Measurements from ENCODE around the gene TMEM150C.

Gene TMEM150C

GRCh38 chr4:82561786-82562563 is at the start of gene TMEM150C:
Gene TMEM150C, minus strand, starts transcription at chr4:82561988. Its CDS starts 57,331 bp downstream, at chr4:82504657.
- Mint-ChIP-seq H3K4me1 (peaks cover 17% of the 10 kb centered on the region), H3K9me3 (no peaks in the 10 kb centered on the region), H3K27me3 (peaks cover 81% of the 10 kb centered on the region), H3K4me3 (peak within 1 kb of the TSS; percentile 78 to 83), H3K27ac (no peak within 1 kb of the TSS)
- ATAC-seq (peak; percentile 68), DNase-seq (no peak)

GRCh38 chr4:82611527-82611926 is 49.7 kb upstream of the TMEM150C start:
- DNase-seq (no peak), ATAC-seq (no peak)
- Mint-ChIP-seq H3K27ac (no peak overlapping the region), H3K4me1 (no peaks in the 10 kb centered on the region), H3K4me3 (no peak overlapping the region), H3K9me3 (no peaks in the 10 kb centered on the region), H3K27me3 (no peaks in the 10 kb centered on the region)

- Mint-ChIP-seq H3K27ac (peak overlapping the region in 1 of 2 donors; percentile 76), H3K27me3 (no peaks in the 10 kb centered on the region), H3K9me3 (no peaks in the 10 kb centered on the region), H3K4me1 (no peaks in the 10 kb centered on the region), H3K4me3 (no peak overlapping the region)
- ATAC-seq (no peak), DNase-seq (no peak)
These were observed 48.3 kb upstream of the TMEM150C start for GRCh38 chr4:82610041-82610440.

- Mint-ChIP-seq H3K27me3 (no peaks in the 10 kb centered on the region), H3K9me3 (no peaks in the 10 kb centered on the region), H3K27ac (no peak overlapping the region), H3K4me1 (no peaks in the 10 kb centered on the region), H3K4me3 (no peak overlapping the region)
- no peak for DNase-seq
- no peak for ATAC-seq
These were observed 44.8 kb upstream of the TMEM150C start for GRCh38 chr4:82606622-82607021.

GRCh38 chr4:82604522-82604921 is 42.7 kb upstream of the TMEM150C start:
- ATAC-seq (no peak), DNase-seq (no peak)
- Mint-ChIP-seq H3K4me3 (no peak overlapping the region), H3K27ac (no peak overlapping the region), H3K9me3 (no peaks in the 10 kb centered on the region), H3K27me3 (no peaks in the 10 kb centered on the region), H3K4me1 (no peaks in the 10 kb centered on the region)

GRCh38 chr4:82601242-82602015 is 39.6 kb upstream of the TMEM150C start:
- Mint-ChIP-seq H3K4me3 (no peak overlapping the region), H3K9me3 (no peaks in the 10 kb centered on the region), H3K4me1 (no peaks in the 10 kb centered on the region), H3K27ac (no peak overlapping the region), H3K27me3 (no peaks in the 10 kb centered on the region)
- no peak for DNase-seq
- ATAC-seq, result no peak

GRCh38 chr4:82599336-82599735 is 37.5 kb upstream of the TMEM150C start:
- no peak for DNase-seq
- Mint-ChIP-seq H3K9me3 (no peaks in the 10 kb centered on the region), H3K27ac (peak overlapping the region in 1 of 2 donors; percentile 23), H3K27me3 (no peaks in the 10 kb centered on the region), H3K4me3 (no peak overlapping the region), H3K4me1 (no peaks in the 10 kb centered on the region)
- no peak for ATAC-seq

- H3K27me3 Mint-ChIP-seq, result peaks cover 17% of the 10 kb centered on the region
- DNase-seq (no peak), ATAC-seq (no peak)
These were observed 32.7 kb upstream of the TMEM150C start for GRCh38 chr4:82594456-82594855.

GRCh38 chr4:82593411-82593810 is 31.6 kb upstream of the TMEM150C start:
- Mint-ChIP-seq H3K9me3 (no peaks in the 10 kb centered on the region), H3K4me1 (no peaks in the 10 kb centered on the region), H3K27ac (no peak overlapping the region), H3K27me3 (peaks cover 17% of the 10 kb centered on the region), H3K4me3 (no peak overlapping the region)
- ATAC-seq (no peak), DNase-seq (no peak)

More at GRCh38 chr4:82594456-82594855, 32.7 kb upstream of the TMEM150C start:
- Mint-ChIP-seq H3K4me1 (no peaks in the 10 kb centered on the region), H3K4me3 (no peak overlapping the region), H3K9me3 (no peaks in the 10 kb centered on the region), H3K27ac (no peak overlapping the region)

- Mint-ChIP-seq H3K4me1 (no peaks in the 10 kb centered on the region), H3K9me3 (no peaks in the 10 kb centered on the region)
- no peak for ATAC-seq
These were observed 30.9 kb upstream of the TMEM150C start for GRCh38 chr4:82592639-82593038.

GRCh38 chr4:82591592-82591991 is 29.8 kb upstream of the TMEM150C start:
- DNase-seq (no peak), ATAC-seq (no peak)
- peaks cover 17% of the 10 kb centered on the region for H3K27me3 Mint-ChIP-seq
- no peaks in the 10 kb centered on the region for H3K4me1 Mint-ChIP-seq
- H3K9me3 Mint-ChIP-seq, result no peaks in the 10 kb centered on the region
- H3K4me3 Mint-ChIP-seq, result no peak overlapping the region
- H3K27ac Mint-ChIP-seq, result no peak overlapping the region

More at GRCh38 chr4:82592639-82593038, 30.9 kb upstream of the TMEM150C start:
- no peak for DNase-seq
- Mint-ChIP-seq H3K27ac (no peak overlapping the region), H3K27me3 (peaks cover 17% of the 10 kb centered on the region), H3K4me3 (no peak overlapping the region)

GRCh38 chr4:82589756-82590155 is 28.0 kb upstream of the TMEM150C start:
- Mint-ChIP-seq H3K9me3 (no peaks in the 10 kb centered on the region), H3K4me1 (no peaks in the 10 kb centered on the region), H3K27ac (no peak overlapping the region), H3K4me3 (no peak overlapping the region), H3K27me3 (peaks cover 17% of the 10 kb centered on the region)
- DNase-seq (no peak), ATAC-seq (no peak)

GRCh38 chr4:82588771-82589270 is 27.0 kb upstream of the TMEM150C start:
- no peaks in the 10 kb centered on the region for H3K9me3 Mint-ChIP-seq
- no peaks in the 10 kb centered on the region for H3K4me1 Mint-ChIP-seq
- peaks cover 12% of the 10 kb centered on the region for H3K27me3 Mint-ChIP-seq
- H3K4me3 Mint-ChIP-seq, result no peak overlapping the region
- H3K27ac Mint-ChIP-seq, result no peak overlapping the region
- DNase-seq, result no peak
- no peak for ATAC-seq

- H3K27ac Mint-ChIP-seq, result peak overlapping the region in 1 of 2 donors; percentile 71
- no peaks in the 10 kb centered on the region for H3K4me1 Mint-ChIP-seq
- peaks cover 12% of the 10 kb centered on the region for H3K27me3 Mint-ChIP-seq
- H3K9me3 Mint-ChIP-seq, result no peaks in the 10 kb centered on the region
- H3K4me3 Mint-ChIP-seq, result no peak overlapping the region
- ATAC-seq (no peak), DNase-seq (no peak)
These were observed 26.2 kb upstream of the TMEM150C start for GRCh38 chr4:82587826-82588540.

GRCh38 chr4:82585690-82586435 is 24.1 kb upstream of the TMEM150C start:
- no peak overlapping the region for H3K4me3 Mint-ChIP-seq
- no peaks in the 10 kb centered on the region for H3K4me1 Mint-ChIP-seq
- H3K27ac Mint-ChIP-seq, result no peak overlapping the region
- ATAC-seq (no peak), DNase-seq (no peak)
- H3K27me3 Mint-ChIP-seq, result peaks cover under 1% of the 10 kb centered on the region
- no peaks in the 10 kb centered on the region for H3K9me3 Mint-ChIP-seq

All from stimulated activated naive CD8-positive, alpha-beta T cell treated with anti-CD3 and anti-CD28 coated beads, Interleukin-15, amount 100 ng/mL, for 72 hours (primary cell).